ENCODE data around the gene KCTD4. TPM values are rescaled to one million over a fixed set of nuclear protein-coding genes. Genes with fewer than 3 reads are reported as not detected.

The KCTD4 gene
- total and polyA plus RNA-seq, 10 of the 15 experiments (the other 5 are each of a cell fraction or from before 2014, with no cell fraction given), result 0.09 TPM; not detected in 9

GRCh38 chr13:45179428-45179827 is 21.4 kb downstream of the KCTD4 start:
- DNase-seq (ENCODE audit: low read depth, low spot score) (no peak), ATAC-seq (no peak), FAIRE-seq (no peak)
- H3K27me3 ChIP-seq (replicated peaks in 1 of 2; ENCODE audit: control insufficient read depth in 2 of 2, insufficient read depth in 2 of 2, low read length in 1 of 2), result no peaks in the 10 kb centered on the region
- H3K4me1 ChIP-seq (ENCODE audit: control insufficient read depth, insufficient read depth, low read length), result no peaks in the 10 kb centered on the region
- in situ Hi-C loops (cut with MboI) (no loop called here), intact Hi-C loops (cut with micrococcal nuclease; ENCODE audit: unreplicated experiment) (no loop called here)
- ChIA-PET RAD21 (ENCODE audit: unreplicated experiment) (no interaction called here), CTCF (no interaction called here), SMC1A (ENCODE audit: uncharacterized antibody, unreplicated experiment) (interaction anchor here (1.9 kb wide), 1 partner anchor 26 kb away, joined by 6 read pairs; no protein-coding TSS in a partner anchor), POLR2A (interaction anchor here (0.5 to 1.5 kb wide), 2 partner anchors 17 to 133 kb away, joined by 3 to 4 read pairs; no protein-coding TSS in a partner anchor)
- no peak overlapping the region for H2AFZ ChIP-seq (ENCODE audit: control insufficient read depth, low read depth, low read length)
- no TSS peak for BruUV-seq (replicated peaks)
- H3K9me3 ChIP-seq (replicated peaks; ENCODE audit: control insufficient read depth, insufficient read depth, low read length), result no peaks in the 10 kb centered on the region
- H3K36me3 ChIP-seq (ENCODE audit: control insufficient read depth in 2 of 2, insufficient read depth in 2 of 2, low read length in 1 of 2), result no peaks in the 10 kb centered on the region
- H3K4me3 ChIP-seq, result no peak overlapping the region
- TF ChIP-seq RUNX3 (IDR thresholded peaks at IDR 0.05; ENCODE audit: low read length) (no peak), ZNF24 (IDR thresholded peaks at IDR 0.05) (no peak), PKNOX1 (IDR thresholded peaks at IDR 0.05) (no peak)
- no peak overlapping the region for H3K4me2 ChIP-seq (ENCODE audit: control insufficient read depth, insufficient read depth)
- no peaks in the 10 kb centered on the region for H3K79me2 ChIP-seq (ENCODE audit: control insufficient read depth, insufficient read depth, low read length)
- no peaks in the 10 kb centered on the region for H4K20me1 ChIP-seq (ENCODE audit: control insufficient read depth, insufficient read depth)
- no peak overlapping the region for H3K9ac ChIP-seq (ENCODE audit: control insufficient read depth, insufficient read depth, low read length)
- H3K27ac ChIP-seq (ENCODE audit: control insufficient read depth, insufficient read depth), result no peak overlapping the region

GRCh38 chr13:45178349-45179162 is 22.3 kb downstream of the KCTD4 start:
- CTCF ChIA-PET, result interaction anchor here (0.6 kb wide), 1 partner anchor 35 kb away, joined by 3 read pairs; no protein-coding TSS in a partner anchor
- POLR2A ChIA-PET, result interaction anchor here (1.5 kb wide), 1 partner anchor 16 kb away, joined by 4 read pairs; no protein-coding TSS in a partner anchor
- Histone ChIP-seq H3K27me3 (replicated peaks in 1 of 2; ENCODE audit: control insufficient read depth in 2 of 2, insufficient read depth in 2 of 2, low read length in 1 of 2) (no peaks in the 10 kb centered on the region), H3K27ac (ENCODE audit: control insufficient read depth, insufficient read depth) (no peak overlapping the region), H3K4me1 (ENCODE audit: control insufficient read depth, insufficient read depth, low read length) (no peaks in the 10 kb centered on the region), H4K20me1 (ENCODE audit: control insufficient read depth, insufficient read depth) (no peaks in the 10 kb centered on the region), H3K4me3 (no peak overlapping the region), H3K36me3 (ENCODE audit: control insufficient read depth in 2 of 2, insufficient read depth in 2 of 2, low read length in 1 of 2) (no peaks in the 10 kb centered on the region), H3K79me2 (ENCODE audit: control insufficient read depth, insufficient read depth, low read length) (no peaks in the 10 kb centered on the region), H2AFZ (ENCODE audit: control insufficient read depth, low read depth, low read length) (no peak overlapping the region), H3K9ac (ENCODE audit: control insufficient read depth, insufficient read depth, low read length) (no peak overlapping the region), H3K4me2 (ENCODE audit: control insufficient read depth, insufficient read depth) (no peak overlapping the region), H3K9me3 (replicated peaks; ENCODE audit: control insufficient read depth, insufficient read depth, low read length) (no peaks in the 10 kb centered on the region)
- ATAC-seq (no peak), FAIRE-seq (no peak), DNase-seq (ENCODE audit: low read depth, low spot score) (no peak)
- 78% methylated on average over 3 of the region's 3 CpGs for WGBS (ENCODE audit: insufficient coverage, insufficient replicate concordance, low lambda C conversion rate, missing lambda C conversion rate)
- SMC1A ChIA-PET (ENCODE audit: uncharacterized antibody, unreplicated experiment), result interaction anchor here (0.5 kb wide), 1 partner anchor 32 kb away, joined by 4 read pairs; no protein-coding TSS in a partner anchor
- intact Hi-C loops (cut with micrococcal nuclease; ENCODE audit: unreplicated experiment) (no loop called here), in situ Hi-C loops (cut with MboI) (no loop called here)
- BruUV-seq (replicated peaks), result TSS peak; percentile 7
- RAD21 ChIA-PET (ENCODE audit: unreplicated experiment), result no interaction called here
- TF ChIP-seq HDAC6 (IDR thresholded peaks at IDR 0.05; ENCODE audit: unreplicated experiment) (no peak), WRNIP1 (IDR thresholded peaks at IDR 0.05; ENCODE audit: borderline replicate concordance, low read depth, low read length) (no peak), CUX1 (IDR thresholded peaks at IDR 0.05; ENCODE audit: insufficient replicate concordance, low read depth, low read length) (no peak), RELA (IDR thresholded peaks at IDR 0.05; ENCODE audit: borderline replicate concordance, partially characterized antibody) (no peak), POLR2A (IDR thresholded peaks at IDR 0.05; ENCODE audit: low read depth, low read length) (no peak), EED (IDR thresholded peaks at IDR 0.05; ENCODE audit: low read depth) (no peak), ZNF274 (IDR thresholded peaks at IDR 0.05; ENCODE audit: insufficient read depth, insufficient read length) (no peak)

All from GM12878 (cell line).